HG02759 (cell line): ENCODE measurements around the gene TNIP2.

Experiments used
- ATAC-seq: cut with Tn5 transposase; IDR thresholded peaks from one replicate; pipeline ENCODE4 v1.9.1; 2021; ENCODE audit warnings: mild to moderate bottlenecking, moderate library complexity; ENCODE audit not compliant: unreplicated experiment

Gene TNIP2

GRCh38 chr4:2725380-2725779 is 30.8 kb downstream of the TNIP2 start:
- no peak for ATAC-seq

DNA sequence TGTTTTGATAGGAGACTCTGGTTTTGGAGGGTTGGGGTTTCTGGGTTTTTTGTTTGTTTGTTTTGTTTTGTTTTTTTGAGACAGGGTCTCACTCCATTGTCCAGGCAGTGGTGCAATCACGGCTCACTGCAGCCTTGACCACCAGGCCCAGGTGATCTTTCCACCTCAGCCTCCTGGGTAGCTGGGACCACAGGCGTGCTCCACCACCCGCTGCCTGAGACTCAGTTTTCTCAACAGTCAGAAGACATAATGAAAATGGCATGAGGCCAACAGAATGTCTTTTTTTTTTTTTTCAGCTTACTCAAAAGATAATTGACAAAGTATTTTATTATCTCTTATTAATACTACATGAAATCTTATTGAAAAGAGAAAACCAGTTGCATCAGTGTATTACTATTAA is 32.4 kb downstream of the TNIP2 start:
- no peak for ATAC-seq

DNA sequence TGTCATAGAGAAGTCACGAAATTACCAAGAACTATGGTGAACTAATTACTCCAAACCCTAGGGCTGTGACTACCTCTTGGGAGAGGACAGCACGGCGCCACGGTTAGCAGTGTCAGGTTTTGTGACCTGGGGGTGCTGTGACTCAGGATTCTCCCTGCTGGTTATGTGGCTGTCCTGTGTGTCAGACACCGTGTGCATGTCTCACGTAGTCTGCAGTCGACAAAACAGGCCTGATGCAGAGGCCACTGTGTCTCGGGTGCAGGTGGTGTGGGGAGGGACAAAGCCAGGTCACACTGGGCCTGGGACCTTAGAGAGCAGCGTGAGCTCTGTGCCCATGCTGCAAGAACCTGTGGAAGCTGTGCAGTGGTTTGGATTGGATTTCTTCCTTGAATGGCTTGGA is 34.1 kb downstream of the TNIP2 start:
- ATAC-seq: no peak

DNA sequence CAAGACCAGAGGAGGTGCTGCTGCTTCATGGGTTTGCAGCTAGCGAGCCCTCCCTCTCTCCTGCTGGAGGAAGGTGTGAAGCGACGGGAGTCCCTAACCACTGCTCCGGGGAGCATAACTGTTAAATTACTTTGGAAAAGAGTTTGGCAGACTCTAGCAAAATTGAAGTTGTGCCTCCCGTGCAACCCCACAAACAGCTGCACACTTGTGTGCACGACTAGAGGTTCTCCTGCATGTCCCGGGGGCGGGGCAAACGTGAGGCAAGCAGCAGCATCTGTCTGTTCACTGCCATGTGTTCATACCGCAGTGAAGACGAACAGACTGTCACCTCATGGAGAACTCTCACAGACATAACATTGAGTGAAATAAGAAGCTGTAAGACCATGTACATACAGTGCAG is 34.5 kb downstream of the TNIP2 start:
- ATAC-seq: no peak

- ATAC-seq: no peak
Observed at GRCh38 chr4:2716236-2716635, 39.9 kb downstream of the TNIP2 start.

- no peak for ATAC-seq
Observed at GRCh38 chr4:2715426-2715825, 40.7 kb downstream of the TNIP2 start.

DNA sequence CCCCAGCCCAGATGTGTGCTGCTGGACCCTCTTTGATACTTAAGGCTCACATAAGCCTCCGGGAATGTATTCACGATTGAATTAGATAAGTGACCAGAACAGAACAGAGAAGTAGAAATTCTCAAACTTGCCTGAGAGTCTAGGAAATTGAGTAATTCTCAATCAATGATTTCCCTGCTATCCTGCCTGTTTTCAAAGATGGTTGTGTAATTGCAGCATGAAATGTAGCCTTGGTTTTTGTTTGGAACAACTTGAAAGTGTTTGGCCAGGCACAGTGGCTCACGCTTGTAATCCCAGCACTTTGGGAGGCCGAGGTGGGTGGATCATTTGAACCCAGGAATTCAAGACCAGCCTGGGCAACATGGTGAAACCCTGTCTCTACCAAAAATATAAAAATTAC is 41.2 kb downstream of the TNIP2 start:
- ATAC-seq: no peak

- no peak for ATAC-seq
Observed at GRCh38 chr4:2714061-2714770, 41.9 kb downstream of the TNIP2 start.

GRCh38 chr4:2713337-2713736 is 42.8 kb downstream of the TNIP2 start:
- ATAC-seq: no peak

GRCh38 chr4:2712261-2712842 is 43.8 kb downstream of the TNIP2 start:
- ATAC-seq: no peak

DNA sequence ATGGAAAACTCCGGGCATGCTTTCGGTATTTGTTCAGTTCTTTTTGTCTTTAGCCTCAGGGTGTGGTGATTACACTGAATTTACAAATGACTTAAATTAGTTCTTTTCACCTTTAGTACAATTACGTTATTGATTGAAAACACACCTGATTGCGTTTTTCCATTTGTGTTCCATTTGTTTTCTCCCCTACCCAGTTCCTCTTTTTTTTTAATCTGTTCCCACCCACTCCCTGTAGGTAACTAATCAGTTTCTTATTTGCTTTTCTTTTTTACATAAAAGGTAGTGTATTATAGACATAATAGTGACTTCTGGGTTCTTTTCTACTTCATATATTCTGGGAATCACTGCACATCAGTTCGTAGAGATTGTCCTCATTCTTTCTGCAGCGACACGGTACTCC is 53.4 kb downstream of the TNIP2 start:
- ATAC-seq: no peak

DNA sequence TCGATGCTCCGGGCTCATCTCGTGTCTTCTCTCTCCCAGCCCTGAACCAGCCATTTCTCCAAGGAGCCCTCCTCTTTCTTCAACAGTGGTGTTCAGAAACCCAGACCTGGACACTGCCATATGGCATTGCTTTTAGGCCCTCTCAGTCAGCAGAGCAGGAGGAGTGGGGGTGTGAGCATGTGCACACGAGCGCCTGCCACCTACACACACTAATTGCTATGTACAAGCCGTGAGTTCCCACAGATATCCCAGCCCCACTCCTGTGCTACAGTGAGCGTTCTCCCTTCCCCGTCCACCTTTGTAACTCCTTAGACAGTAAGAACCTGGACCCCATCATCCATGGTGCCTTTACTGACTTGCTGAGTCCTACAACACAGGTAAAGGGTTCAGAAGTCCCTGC is 53.8 kb downstream of the TNIP2 start:
- ATAC-seq: no peak

DNA sequence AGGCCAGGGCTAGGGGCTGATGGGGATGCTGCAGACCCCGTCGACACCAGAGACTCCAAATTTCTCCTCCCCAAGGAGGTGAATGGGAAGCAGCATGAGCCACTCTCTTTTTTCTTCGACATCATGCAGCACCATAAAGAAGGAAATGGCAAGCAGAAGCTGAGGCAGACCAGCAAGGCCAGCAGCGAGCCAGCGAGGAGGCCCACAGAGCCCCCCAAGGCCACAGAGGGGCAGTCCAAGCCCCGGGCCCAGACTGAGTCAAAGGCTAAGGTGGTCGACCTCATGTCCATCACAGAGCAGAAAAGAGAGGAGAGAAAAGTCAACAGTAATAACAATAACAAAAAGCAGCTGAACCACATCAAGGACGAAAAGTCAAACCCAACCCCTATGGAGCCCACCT is 56.1 kb downstream of the TNIP2 start:
- no peak for ATAC-seq

DNA sequence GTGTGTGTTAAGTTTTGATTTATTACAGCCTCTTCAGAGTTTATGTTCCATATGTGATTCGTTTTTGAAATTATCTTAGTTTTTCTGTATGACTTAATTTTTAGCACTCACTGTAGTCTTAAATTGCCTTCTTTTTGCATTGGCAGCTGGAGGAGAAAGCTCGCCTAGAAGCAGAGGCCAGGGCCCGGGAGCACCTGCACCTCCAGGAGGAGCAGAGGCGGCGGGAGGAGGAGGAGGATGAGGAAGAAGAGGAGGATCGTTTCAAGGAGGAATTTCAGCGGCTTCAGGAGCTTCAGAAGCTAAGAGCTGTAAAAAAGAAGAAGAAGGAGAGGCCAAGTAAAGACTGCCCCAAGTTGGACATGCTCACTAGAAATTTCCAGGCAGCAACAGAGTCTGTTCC is 56.6 kb downstream of the TNIP2 start:
- no peak for ATAC-seq

GRCh38 chr4:2698951-2699505 is 57.1 kb downstream of the TNIP2 start:
- ATAC-seq: no peak

DNA sequence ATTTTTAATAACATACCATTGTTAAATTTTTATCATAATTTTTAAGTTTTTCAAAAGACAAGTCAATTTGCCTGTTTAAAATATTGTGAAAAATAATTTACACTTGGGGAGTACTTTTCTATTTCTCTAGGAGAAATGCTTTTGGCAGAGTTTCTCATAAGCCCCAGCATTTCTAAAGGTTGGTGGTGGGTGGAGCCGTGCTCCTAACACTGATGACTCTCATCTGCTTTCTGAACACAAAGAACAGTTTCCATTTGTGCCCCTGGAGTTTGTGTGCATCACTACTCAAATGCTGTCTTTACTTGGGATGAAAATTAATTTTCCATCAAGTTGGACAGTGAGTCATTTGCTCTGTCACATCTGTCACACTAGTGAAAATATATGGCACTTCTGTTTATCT is 57.6 kb downstream of the TNIP2 start:
- ATAC-seq: no peak

DNA sequence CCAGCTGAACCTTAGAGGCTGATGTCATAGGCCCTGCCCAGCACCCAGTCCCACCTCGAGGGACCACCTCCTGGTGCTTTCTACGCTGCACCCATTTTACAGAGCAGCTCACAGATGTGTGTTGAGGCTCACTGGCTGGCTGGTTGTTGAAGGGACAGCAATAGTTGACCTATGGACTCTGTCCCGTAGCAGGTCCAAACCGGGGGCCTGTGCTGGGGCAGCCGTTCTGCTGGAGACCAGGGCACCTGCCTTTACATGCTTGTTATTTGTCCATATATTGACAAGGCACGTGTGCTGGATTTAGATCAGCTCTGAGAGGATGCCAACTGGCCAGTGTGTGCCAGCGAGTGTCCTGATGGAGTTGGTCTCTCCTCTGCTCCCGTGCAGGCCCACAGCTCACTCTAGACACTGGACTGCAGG is 58.1 kb downstream of the TNIP2 start:
- no peak for ATAC-seq

DNA sequence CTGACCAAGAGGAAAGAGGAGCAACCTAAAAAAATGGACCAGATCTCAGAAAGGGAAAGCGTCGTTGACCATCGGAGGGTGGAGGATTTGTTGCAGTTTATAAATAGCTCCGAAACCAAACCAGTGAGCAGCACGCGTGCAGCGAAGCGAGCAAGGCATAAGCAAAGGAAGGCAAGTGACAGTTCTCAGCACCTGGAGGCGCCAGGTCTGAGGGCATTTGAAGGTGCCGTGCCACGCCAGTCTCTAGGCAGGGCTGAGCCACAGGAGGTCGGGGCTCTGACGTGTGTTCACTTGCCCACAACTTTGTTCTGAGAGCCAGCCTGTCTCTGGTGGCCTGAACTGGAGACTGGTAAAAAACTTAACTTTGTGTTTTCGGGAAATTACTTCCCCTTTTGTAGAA is 59.7 kb downstream of the TNIP2 start:
- peak; percentile 94 for ATAC-seq

DNA sequence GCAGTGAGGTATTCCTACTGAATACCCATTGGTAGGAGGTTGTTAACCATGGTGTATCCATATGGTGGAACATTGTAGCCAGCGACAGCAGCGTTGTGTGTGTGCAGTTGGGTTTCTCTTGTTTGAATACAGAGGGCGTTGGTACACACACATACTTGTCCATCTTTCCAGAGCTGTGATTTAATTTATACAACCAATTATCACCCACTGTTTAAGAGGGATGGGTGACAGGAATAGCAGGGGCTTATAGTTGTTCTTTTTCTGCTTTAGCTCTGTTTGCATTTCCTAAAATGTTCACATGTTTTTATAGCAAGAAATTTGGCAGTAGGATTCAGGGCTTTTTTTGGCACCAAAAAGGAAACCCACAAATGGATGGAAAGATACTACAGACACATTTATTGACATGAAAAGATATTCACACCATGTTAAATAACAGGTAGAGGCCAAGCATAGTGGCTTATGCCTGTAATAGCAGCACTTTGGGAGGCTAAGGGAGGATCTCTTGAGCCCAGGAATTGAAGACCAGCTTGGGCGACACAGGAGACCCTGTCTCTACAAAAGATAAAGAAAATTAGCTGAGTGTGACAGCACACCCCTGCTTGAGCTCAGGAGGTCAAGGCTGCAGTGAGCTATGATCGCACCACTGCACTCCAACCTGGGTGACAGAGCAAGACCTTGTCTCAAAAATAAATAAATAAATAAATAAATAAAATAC is 60.6 kb downstream of the TNIP2 start:
- ATAC-seq: no peak

DNA sequence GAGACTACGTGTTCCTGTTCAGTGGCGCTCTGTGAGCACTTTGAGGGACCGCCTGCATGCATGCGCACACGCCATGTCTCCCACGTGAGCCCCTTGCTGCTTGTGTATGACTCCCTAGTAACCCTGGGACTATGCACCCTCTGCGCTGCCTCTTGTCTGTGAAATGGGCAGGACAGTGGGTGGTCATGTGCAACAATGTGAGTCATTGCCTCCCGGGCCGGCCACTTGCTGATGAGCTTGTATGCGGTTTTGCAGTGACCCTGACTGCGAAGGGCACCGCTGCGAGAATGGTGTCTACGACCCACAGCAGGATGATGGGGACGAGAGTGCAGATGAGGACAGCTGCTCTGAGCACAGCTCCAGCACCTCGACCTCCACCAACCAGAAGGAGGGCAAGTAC is 61.4 kb downstream of the TNIP2 start:
- ATAC-seq: no peak

- ATAC-seq: no peak
Observed at GRCh38 chr4:2691952-2692435, 64.1 kb downstream of the TNIP2 start.
